GM13977 (cell line): ENCODE measurements around the gene SNRNP48.

Experiments used
- DNase-seq: peaks from one replicate; pipeline ENCODE4 v3.0.0; 2012; ENCODE audit warnings: low spot score
- CTCF ChIP-seq: IDR thresholded peaks from 2 replicates; pipeline ENCODE4 v1.5.1; 2012; ENCODE audit warnings: mild to moderate bottlenecking, control low read depth; ENCODE audit not compliant: insufficient read depth; ENCODE audit errors: extremely low read depth, missing control alignments
- in situ Hi-C: fragments of 300-500 bp; cut with MboI; formaldehyde crosslinking; loops from one replicate; pipeline ENCODE4 v1.12.0; 2022; ENCODE audit warnings: low sequenced_read_pairs, low pct_unique_long_range_greater_than_20kb, mixed read lengths, inconsistent platforms; ENCODE audit not compliant: unreplicated experiment

The SNRNP48 gene

GRCh38 chr6:7547315-7547714, 42.7 kb upstream of the SNRNP48 start:
- no peak for DNase-seq
- in situ Hi-C loops: no loop called here
- TF ChIP-seq CTCF: no peak

GRCh38 chr6:7550433-7550801, 39.6 kb upstream of the SNRNP48 start:
- TF ChIP-seq CTCF: no peak
- in situ Hi-C loops: no loop called here
- DNase-seq: no peak

- in situ Hi-C loops: no loop called here
- no peak for TF ChIP-seq CTCF
- DNase-seq: no peak
These were observed 35.3 kb upstream of the SNRNP48 start for GRCh38 chr6:7554533-7555275.

GRCh38 chr6:7555671-7556070, 34.3 kb upstream of the SNRNP48 start:
- in situ Hi-C loops: no loop called here

GRCh38 chr6:7556394-7557106, 33.4 kb upstream of the SNRNP48 start:
- TF ChIP-seq CTCF: no peak
- in situ Hi-C loops: no loop called here
- DNase-seq: no peak

More at GRCh38 chr6:7555671-7556070, 34.3 kb upstream of the SNRNP48 start:
- no peak for TF ChIP-seq CTCF
- DNase-seq: no peak

GRCh38 chr6:7557652-7558051, 32.3 kb upstream of the SNRNP48 start:
- TF ChIP-seq CTCF: no peak
- in situ Hi-C loops: no loop called here

More at GRCh38 chr6:7557652-7558051, 32.3 kb upstream of the SNRNP48 start:
- no peak for DNase-seq
